HepG2 (cell line): Measurements from ENCODE around the gene HAO2. TPM values are rescaled to one million over a fixed set of nuclear protein-coding genes. Genes with fewer than 3 reads are reported as not detected.

Experiments
- ATAC-seq: fragments of 200-7000 bp; cut with Tn5 transposase; 3 replicates; pipeline ENCODE4 v1.9.1; 2020; ENCODE audit warnings: mild to moderate bottlenecking, moderate library complexity
- BruUV-seq: library from RNA; stranded (reverse); fragments of 400-500 nt; replicated peaks from 2 replicates; lab custom pipeline; 2021; lab: Mats Ljungman, UMichigan
- CTCF ChIA-PET: fragments of 300-600 bp; formaldehyde crosslinking; extraction: SDS; loops from one replicate; lab custom pipeline; 2021; ENCODE audit warnings: low total read pairs, inconsistent platforms, low intra/inter-chr PET ratio; lab: Yijun Ruan, JAX
- POLR2A ChIA-PET: fragments of 350-600 bp; sonication (Branson Sonifier 250); formaldehyde crosslinking; loops from one replicate; lab custom pipeline; 2020; ENCODE audit warnings: antibody characterized with exemption, inconsistent platforms; lab: Yijun Ruan, JAX
- DNase-seq: peaks from one replicate; pipeline ENCODE4 v3.0.0-alpha.2; 2015; ENCODE audit warnings: low spot score
- FAIRE-seq: peaks from 3 replicates; lab custom pipeline; 2011; peaks lifted over from hg19 to GRCh38; lab: Jason Lieb, UNC
- H2AFZ ChIP-seq: one replicate; pipeline ENCODE4 v1.6.1; 2011; ENCODE audit warnings: low read length, inconsistent platforms
- H3K27ac ChIP-seq: fragments of 300-600 bp; 3 replicates; pipeline ENCODE4 v1.8.0; 2011; ENCODE audit warnings: mixed run types, mild to moderate bottlenecking, mixed read lengths, low read length, inconsistent platforms; ENCODE audit not compliant: insufficient read depth; ENCODE audit errors: extremely low read length
- H3K27me3 ChIP-seq, 2 experiments: fragments of 200-600 bp in 1 of 2; 2 replicates in 1 of 2; 3 replicates in 1 of 2; pipeline versions ENCODE4 v1.6.0 to v1.8.0; 2011; ENCODE audit warnings: low read length in 2 of 2, mild to moderate bottlenecking in 2 of 2, moderate library complexity in 2 of 2, inconsistent platforms in 1 of 2; ENCODE audit not compliant: insufficient read depth in 2 of 2, control insufficient read depth in 1 of 2
- H3K36me3 ChIP-seq, 2 experiments: fragments of 200-600 bp in 1 of 2; replicated peaks in 1 of 2; 2 replicates in 1 of 2; 3 replicates in 1 of 2; pipeline versions ENCODE4 v1.5.1 to v1.8.0; 2011; ENCODE audit warnings: low read length in 2 of 2, inconsistent platforms in 1 of 2; ENCODE audit not compliant: insufficient read depth in 2 of 2, control insufficient read depth in 1 of 2
- H3K4me1 ChIP-seq: 2 replicates; pipeline ENCODE4 v1.5.1; 2012; ENCODE audit warnings: low read length, inconsistent platforms; ENCODE audit not compliant: insufficient read depth
- H3K4me2 ChIP-seq: 2 replicates; pipeline ENCODE4 v1.6.0; 2011; ENCODE audit warnings: low read depth, low read length, inconsistent platforms
- H3K4me3 ChIP-seq, 3 experiments: fragments of 200-600 bp in 1 of 3; sonication (generic), shearing (Covaris generic) in 1 of 3; replicated peaks in 1 of 3; 2 replicates each; pipeline ENCODE4 v1.5.1; 2011 to 2016; ENCODE audit warnings: low read length in 3 of 3, inconsistent platforms in 2 of 3, low read depth in 2 of 3, mild to moderate bottlenecking in 2 of 3, control low read depth in 1 of 3, mixed read lengths in 1 of 3; ENCODE audit not compliant: insufficient read depth in 1 of 3
- H3K79me2 ChIP-seq: one replicate; pipeline ENCODE4 v1.6.1; 2011; ENCODE audit warnings: low read length, inconsistent platforms; ENCODE audit not compliant: insufficient read depth
- H3K9ac ChIP-seq: 2 replicates; pipeline ENCODE4 v1.6.0; 2011; ENCODE audit warnings: mild to moderate bottlenecking, low read depth, low read length, inconsistent platforms; ENCODE audit not compliant: insufficient read depth
- H3K9me3 ChIP-seq: 2 replicates; pipeline ENCODE4 v1.5.1; 2012; ENCODE audit warnings: mild to moderate bottlenecking, low read length
- H4K20me1 ChIP-seq: 2 replicates; pipeline ENCODE4 v1.6.0; 2011; ENCODE audit warnings: inconsistent platforms, mild to moderate bottlenecking, low read length, moderate library complexity; ENCODE audit not compliant: insufficient read depth
- CCDC6 ChIP-seq: sonication (generic); formaldehyde crosslinking; IDR thresholded peaks from 2 replicates; pipeline ENCODE4 v1.8.1; 2022; ENCODE audit warnings: mild to moderate bottlenecking, missing genetic modification reagents, moderate library complexity
- CREM ChIP-seq, 2 experiments: sonication (generic) in 1 of 2; formaldehyde crosslinking in 1 of 2; IDR thresholded peaks; 2 replicates each; pipeline versions ENCODE4 v1.4.0 to v1.6.1; 2016 to 2020; ENCODE audit warnings: antibody characterized with exemption in 1 of 2, mild to moderate bottlenecking in 1 of 2, missing genetic modification reagents in 1 of 2
- KAT8 ChIP-seq: IDR thresholded peaks from 2 replicates; pipeline ENCODE4 v1.6.1; 2016; ENCODE audit warnings: missing genetic modification reagents, missing compliant biosample characterization
- NR2F6 ChIP-seq, 2 experiments: IDR thresholded peaks; 2 replicates each; pipeline ENCODE4 v1.6.1; 2016; ENCODE audit warnings: antibody characterized with exemption in 1 of 2, mild to moderate bottlenecking in 1 of 2
- SOX13 ChIP-seq, 3 experiments: fragments of 450-650 bp in 1 of 3; sonication (generic) in 1 of 3; formaldehyde crosslinking in 1 of 3; IDR thresholded peaks in 2 of 3; conservative IDR thresholded peaks in 1 of 3; 2 replicates each; pipeline versions ENCODE4 v1.5.0 to v1.6.1; 2016 to 2020; ENCODE audit warnings: antibody characterized with exemption in 1 of 3, mild to moderate bottlenecking in 1 of 3, missing compliant biosample characterization in 1 of 3, missing genetic modification reagents in 1 of 3, moderate library complexity in 1 of 3
- SOX5 ChIP-seq: IDR thresholded peaks from 2 replicates; pipeline ENCODE4 v1.6.1; 2016; ENCODE audit warnings: borderline replicate concordance
- ZMYM2 ChIP-seq: sonication (generic); formaldehyde crosslinking; IDR thresholded peaks from 2 replicates; pipeline ENCODE4 v1.8.0; 2022; ENCODE audit warnings: mild to moderate bottlenecking, missing genetic modification reagents
- ZMYM4 ChIP-seq: sonication (generic); formaldehyde crosslinking; IDR thresholded peaks from 2 replicates; pipeline ENCODE4 v1.8.1; 2023; ENCODE audit warnings: mild to moderate bottlenecking, missing genetic modification reagents
- ZNF335 ChIP-seq: sonication (generic); formaldehyde crosslinking; IDR thresholded peaks from 2 replicates; pipeline ENCODE4 v1.4.0; 2020; ENCODE audit warnings: missing genetic modification reagents
- ZNF773 ChIP-seq: sonication (generic); formaldehyde crosslinking; IDR thresholded peaks from 2 replicates; pipeline ENCODE4 v1.4.0; 2020; ENCODE audit warnings: missing genetic modification reagents, borderline replicate concordance
- WGBS: methylation state at CpG from one replicate; pipeline ENCODE4 v1.1.6; 2017; ENCODE audit warnings: low lambda C conversion rate; 5-methylcytosine and 5-hydroxymethylcytosine counted together
- in situ Hi-C: cut with HindIII; loops from 2 replicates; pipeline ENCODE4 v1.10.0; 2017; ENCODE audit warnings: low pct_unique_long_range_greater_than_20kb; ENCODE audit not compliant: extremely low pct_ligation_motif_present
- intact Hi-C: fragments of 100-400 bp; cut with micrococcal nuclease; formaldehyde crosslinking; loops from one replicate; pipeline ENCODE4 v1.10.0; 2022; ENCODE audit not compliant: unreplicated experiment
- polyA plus RNA-seq, 8 experiments: library from polyadenylated mRNA; depleted of rRNA in 3 of 8; stranded (reverse) in 7 of 8; unstranded in 1 of 8; fragments of >200 nt; fragmentation: Illumina TruSeq in 4 of 8; extraction: Trizol in 4 of 8; gene quantifications; 2 replicates each; pipeline versions ENCODE4 v1.2.1 to v1.2.3, GENCODE V29; 2011 to 2016; ENCODE audit warnings: low read depth in 4 of 8, missing spikeins in 1 of 8, mixed read lengths in 1 of 8; ENCODE audit not compliant: insufficient read depth in 1 of 8
- total RNA-seq, 5 experiments: library from RNA; depleted of rRNA; stranded (reverse); fragments of >200 nt; fragmentation: Illumina TruSeq; extraction: Trizol; gene quantifications; 2 replicates each; pipeline ENCODE4 v1.2.3, GENCODE V29; 2016; ENCODE audit warnings: low read depth in 1 of 5
- TF ChIP-seq, protein P1 (sequence below): sonication (generic); formaldehyde crosslinking; IDR thresholded peaks from 2 replicates; pipeline ENCODE4 v1.4.0; 2020; ENCODE audit warnings: missing genetic modification reagents, borderline replicate concordance
- TF ChIP-seq, protein P2 (sequence below): IDR thresholded peaks from 2 replicates; pipeline ENCODE4 v1.6.1; 2012; ENCODE audit warnings: low read depth, low read length, improper control_type of control experiment
- TF ChIP-seq, protein P3 (sequence below): sonication (generic); formaldehyde crosslinking; conservative IDR thresholded peaks from 2 replicates; pipeline ENCODE4 v1.4.0; 2020; ENCODE audit warnings: mild to moderate bottlenecking, missing genetic modification reagents, moderate library complexity

HAO2 gene
- total and polyA plus RNA-seq, 2 of the 13 experiments (the other 11 are each of a cell fraction or from before 2014, with no cell fraction given): 0.05 to 0.09 TPM

DNA sequence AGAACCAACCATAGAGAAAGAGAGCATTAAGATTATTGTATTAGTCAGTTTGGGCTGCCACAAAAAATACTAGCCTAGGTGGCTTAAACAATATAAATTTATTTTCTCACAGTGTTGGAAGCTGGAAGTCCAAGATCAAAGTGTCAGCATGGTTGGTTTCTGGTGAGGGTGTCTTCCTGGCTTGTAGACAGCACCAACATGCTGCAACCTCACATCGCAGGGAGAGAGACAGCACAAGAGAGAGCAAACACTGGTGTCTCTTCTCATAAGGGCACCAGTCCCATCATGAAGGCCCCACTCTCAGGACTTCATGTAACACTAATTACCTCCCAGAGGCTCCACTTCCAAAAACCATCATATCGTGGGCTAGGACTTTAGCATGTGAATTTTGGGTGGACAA, 30.6 kb upstream of the HAO2 start (continued):
- TF ChIP-seq, protein P1, sequence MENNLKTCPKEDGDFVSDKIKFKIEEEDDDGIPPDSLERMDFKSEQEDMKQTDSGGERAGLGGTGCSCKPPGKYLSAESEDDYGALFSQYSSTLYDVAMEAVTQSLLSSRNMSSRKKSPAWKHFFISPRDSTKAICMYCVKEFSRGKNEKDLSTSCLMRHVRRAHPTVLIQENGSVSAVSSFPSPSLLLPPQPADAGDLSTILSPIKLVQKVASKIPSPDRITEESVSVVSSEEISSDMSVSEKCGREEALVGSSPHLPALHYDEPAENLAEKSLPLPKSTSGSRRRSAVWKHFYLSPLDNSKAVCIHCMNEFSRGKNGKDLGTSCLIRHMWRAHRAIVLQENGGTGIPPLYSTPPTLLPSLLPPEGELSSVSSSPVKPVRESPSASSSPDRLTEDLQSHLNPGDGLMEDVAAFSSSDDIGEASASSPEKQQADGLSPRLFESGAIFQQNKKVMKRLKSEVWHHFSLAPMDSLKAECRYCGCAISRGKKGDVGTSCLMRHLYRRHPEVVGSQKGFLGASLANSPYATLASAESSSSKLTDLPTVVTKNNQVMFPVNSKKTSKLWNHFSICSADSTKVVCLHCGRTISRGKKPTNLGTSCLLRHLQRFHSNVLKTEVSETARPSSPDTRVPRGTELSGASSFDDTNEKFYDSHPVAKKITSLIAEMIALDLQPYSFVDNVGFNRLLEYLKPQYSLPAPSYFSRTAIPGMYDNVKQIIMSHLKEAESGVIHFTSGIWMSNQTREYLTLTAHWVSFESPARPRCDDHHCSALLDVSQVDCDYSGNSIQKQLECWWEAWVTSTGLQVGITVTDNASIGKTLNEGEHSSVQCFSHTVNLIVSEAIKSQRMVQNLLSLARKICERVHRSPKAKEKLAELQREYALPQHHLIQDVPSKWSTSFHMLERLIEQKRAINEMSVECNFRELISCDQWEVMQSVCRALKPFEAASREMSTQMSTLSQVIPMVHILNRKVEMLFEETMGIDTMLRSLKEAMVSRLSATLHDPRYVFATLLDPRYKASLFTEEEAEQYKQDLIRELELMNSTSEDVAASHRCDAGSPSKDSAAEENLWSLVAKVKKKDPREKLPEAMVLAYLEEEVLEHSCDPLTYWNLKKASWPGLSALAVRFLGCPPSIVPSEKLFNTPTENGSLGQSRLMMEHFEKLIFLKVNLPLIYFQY (CRISPR knock-in tag): no peak
- TF ChIP-seq, all 625 proteins: peak for 4

DNA sequence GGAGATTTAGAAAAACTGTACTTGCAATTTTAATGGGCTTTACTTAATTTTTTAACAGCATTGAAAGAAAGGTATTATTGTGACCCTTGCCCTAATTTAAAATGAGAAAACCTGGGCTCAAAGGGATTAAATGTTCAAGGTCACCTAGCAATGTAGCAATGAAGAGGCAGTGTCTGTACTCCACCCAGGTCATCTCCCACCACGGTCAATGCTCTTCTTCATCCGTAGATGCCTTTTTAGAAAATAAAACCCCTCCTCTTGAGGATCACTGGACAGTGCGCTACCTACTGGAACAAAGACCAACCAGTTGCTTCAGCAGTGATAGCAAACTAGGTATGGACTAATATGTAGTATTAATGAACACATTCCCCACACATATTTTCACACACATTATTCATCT, 29.8 kb upstream of the HAO2 start:
- CTCF ChIA-PET: no interaction called here
- Histone ChIP-seq H3K79me2 (no peaks in the 10 kb centered on the region), H3K4me3 (no peak overlapping the region), H4K20me1 (no peaks in the 10 kb centered on the region), H3K4me2 (0 out of 2 replicates have a peak overlapping the region, but pooled peaks have one; percentile 11), H3K27ac (peak overlapping the region; percentile 90), H2AFZ (no peak overlapping the region), H3K9me3 (no peaks in the 10 kb centered on the region), H3K36me3 (no peaks in the 10 kb centered on the region), H3K27me3 (no peaks in the 10 kb centered on the region), H3K9ac (no peak overlapping the region), H3K4me1 (peaks cover 82% of the 10 kb centered on the region)
- no TSS peak for BruUV-seq
- 22% methylated on average over 3 of the region's 3 CpGs for WGBS
- FAIRE-seq: no peak
- no peak for ATAC-seq
- intact Hi-C loops: no loop called here
- POLR2A ChIA-PET: no interaction called here
- in situ Hi-C loops: no loop called here
- peak; percentile 50 for DNase-seq
- TF ChIP-seq CCDC6: no peak
- no peak for TF ChIP-seq ZMYM2 (CRISPR knock-in tag)
- TF ChIP-seq NR2F6 (IDR thresholded peaks at IDR 0.05): peak; percentile 42
- peak; percentile 23; the same call in 1 of the 2 replicates for TF ChIP-seq NR2F6 (CRISPR knock-in tag; IDR thresholded peaks at IDR 0.05)
- TF ChIP-seq, protein P2, sequence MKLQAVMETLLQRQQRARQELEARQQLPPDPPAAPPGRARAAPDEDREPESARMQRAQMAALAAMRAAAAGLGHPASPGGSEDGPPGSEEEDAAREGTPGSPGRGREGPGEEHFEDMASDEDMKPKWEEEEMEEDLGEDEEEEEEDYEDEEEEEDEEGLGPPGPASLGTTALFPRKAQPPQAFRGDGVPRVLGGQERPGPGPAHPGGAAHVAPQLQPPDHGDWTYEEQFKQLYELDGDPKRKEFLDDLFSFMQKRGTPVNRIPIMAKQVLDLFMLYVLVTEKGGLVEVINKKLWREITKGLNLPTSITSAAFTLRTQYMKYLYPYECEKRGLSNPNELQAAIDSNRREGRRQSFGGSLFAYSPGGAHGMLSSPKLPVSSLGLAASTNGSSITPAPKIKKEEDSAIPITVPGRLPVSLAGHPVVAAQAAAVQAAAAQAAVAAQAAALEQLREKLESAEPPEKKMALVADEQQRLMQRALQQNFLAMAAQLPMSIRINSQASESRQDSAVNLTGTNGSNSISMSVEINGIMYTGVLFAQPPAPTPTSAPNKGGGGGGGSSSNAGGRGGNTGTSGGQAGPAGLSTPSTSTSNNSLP: no peak
- TF ChIP-seq SOX13 (IDR thresholded peaks at IDR 0.05): no peak
- peak in 1 of 2 experiments; percentile 62; a peak in 2 of 4 replicates for TF ChIP-seq SOX13 (CRISPR knock-in tag; conservative IDR thresholded peaks at IDR 0.05 in 1 of 2, IDR thresholded peaks at IDR 0.05 in 1 of 2)
- TF ChIP-seq, protein P3, sequence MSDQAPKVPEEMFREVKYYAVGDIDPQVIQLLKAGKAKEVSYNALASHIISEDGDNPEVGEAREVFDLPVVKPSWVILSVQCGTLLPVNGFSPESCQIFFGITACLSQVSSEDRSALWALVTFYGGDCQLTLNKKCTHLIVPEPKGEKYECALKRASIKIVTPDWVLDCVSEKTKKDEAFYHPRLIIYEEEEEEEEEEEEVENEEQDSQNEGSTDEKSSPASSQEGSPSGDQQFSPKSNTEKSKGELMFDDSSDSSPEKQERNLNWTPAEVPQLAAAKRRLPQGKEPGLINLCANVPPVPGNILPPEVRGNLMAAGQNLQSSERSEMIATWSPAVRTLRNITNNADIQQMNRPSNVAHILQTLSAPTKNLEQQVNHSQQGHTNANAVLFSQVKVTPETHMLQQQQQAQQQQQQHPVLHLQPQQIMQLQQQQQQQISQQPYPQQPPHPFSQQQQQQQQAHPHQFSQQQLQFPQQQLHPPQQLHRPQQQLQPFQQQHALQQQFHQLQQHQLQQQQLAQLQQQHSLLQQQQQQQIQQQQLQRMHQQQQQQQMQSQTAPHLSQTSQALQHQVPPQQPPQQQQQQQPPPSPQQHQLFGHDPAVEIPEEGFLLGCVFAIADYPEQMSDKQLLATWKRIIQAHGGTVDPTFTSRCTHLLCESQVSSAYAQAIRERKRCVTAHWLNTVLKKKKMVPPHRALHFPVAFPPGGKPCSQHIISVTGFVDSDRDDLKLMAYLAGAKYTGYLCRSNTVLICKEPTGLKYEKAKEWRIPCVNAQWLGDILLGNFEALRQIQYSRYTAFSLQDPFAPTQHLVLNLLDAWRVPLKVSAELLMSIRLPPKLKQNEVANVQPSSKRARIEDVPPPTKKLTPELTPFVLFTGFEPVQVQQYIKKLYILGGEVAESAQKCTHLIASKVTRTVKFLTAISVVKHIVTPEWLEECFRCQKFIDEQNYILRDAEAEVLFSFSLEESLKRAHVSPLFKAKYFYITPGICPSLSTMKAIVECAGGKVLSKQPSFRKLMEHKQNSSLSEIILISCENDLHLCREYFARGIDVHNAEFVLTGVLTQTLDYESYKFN: peak; percentile 63; the same call in 1 of the 2 replicates
- TF ChIP-seq ZMYM4 (CRISPR knock-in tag): peak; percentile 58
- peak; percentile 22; the same call in 1 of the 2 replicates for TF ChIP-seq SOX5 (CRISPR knock-in tag)
- no peak for TF ChIP-seq ZNF773 (CRISPR knock-in tag)
- no peak for TF ChIP-seq KAT8 (CRISPR knock-in tag)
- TF ChIP-seq CREM (IDR thresholded peaks at IDR 0.05): peak; percentile 32
- no peak for TF ChIP-seq CREM (CRISPR knock-in tag; IDR thresholded peaks at IDR 0.05)
- TF ChIP-seq ZNF335: no peak
